PC-3 (cell line): Measurements from ENCODE around the gene METTL24. TPM values are rescaled to one million over a fixed set of nuclear protein-coding genes. Genes with fewer than 3 reads are reported as not detected.

Experiments used
- ATAC-seq: fragments of 200-7000 bp; cut with Tn5 transposase; 2 replicates; pipeline ENCODE4 v1.9.1; 2020; ENCODE audit warnings: mild to moderate bottlenecking, moderate library complexity
- BruUV-seq: library from RNA; stranded (reverse); fragments of 400-500 nt; replicated peaks from 2 replicates; lab custom pipeline; 2021; lab: Mats Ljungman, UMichigan
- CTCF ChIA-PET: fragments of 300-600 bp; sonication (Branson Sonifier 250); formaldehyde crosslinking; loops from one replicate; lab custom pipeline; 2022; ENCODE audit warnings: antibody characterized with exemption; lab: Charles Lee
- POLR2A ChIA-PET: fragments of 300-600 bp; sonication (Branson Sonifier 250); formaldehyde crosslinking; loops from one replicate; lab custom pipeline; 2022; ENCODE audit warnings: antibody characterized with exemption; ENCODE audit not compliant: unreplicated experiment; lab: Charles Lee
- DNase-seq: peaks from one replicate; pipeline ENCODE4 v3.0.0-alpha.2; 2015
- H2AFZ ChIP-seq: fragments of 300-600 bp; sonication (generic); 2 replicates; pipeline ENCODE4 v1.6.0; 2016; ENCODE audit warnings: antibody characterized with exemption, low read length
- H3F3A ChIP-seq: fragments of 300-600 bp; sonication (generic); one replicate; pipeline ENCODE4 v1.6.0; 2017; ENCODE audit warnings: antibody characterized with exemption, low read length, control low read depth, mild to moderate bottlenecking; ENCODE audit not compliant: unreplicated experiment
- H3K27ac ChIP-seq: fragments of 300-600 bp; sonication (generic); 2 replicates; pipeline ENCODE4 v1.5.1; 2016; ENCODE audit warnings: mild to moderate bottlenecking, low read length
- H3K27me3 ChIP-seq: fragments of 300-600 bp; sonication (generic); 2 replicates; pipeline ENCODE4 v1.6.1; 2016; ENCODE audit warnings: low read length, mixed read lengths
- H3K36me3 ChIP-seq: fragments of 300-600 bp; sonication (generic); 2 replicates; pipeline ENCODE4 v1.6.1; 2016; ENCODE audit warnings: low read depth, mixed run types, low read length, mixed read lengths
- H3K4me1 ChIP-seq: fragments of 300-600 bp; sonication (generic); 2 replicates; pipeline ENCODE4 v1.5.1; 2016; ENCODE audit warnings: low read length; ENCODE audit not compliant: insufficient read depth
- H3K4me2 ChIP-seq: fragments of 300-600 bp; sonication (generic); 2 replicates; pipeline ENCODE4 v1.6.0; 2016; ENCODE audit warnings: low read length
- H3K4me3 ChIP-seq: fragments of 300-600 bp; sonication (generic); 2 replicates; pipeline ENCODE4 v1.5.1; 2016; ENCODE audit warnings: mild to moderate bottlenecking, low read length, mixed read lengths
- H3K79me2 ChIP-seq: fragments of 300-600 bp; sonication (generic); 2 replicates; pipeline ENCODE4 v1.6.1; 2017; ENCODE audit warnings: low read length, mixed read lengths
- H3K9ac ChIP-seq: fragments of 300-600 bp; sonication (generic); 2 replicates; pipeline ENCODE4 v1.6.0; 2016; ENCODE audit warnings: mild to moderate bottlenecking, low read length
- H3K9me2 ChIP-seq: fragments of 300-600 bp; sonication (generic); replicated peaks from 2 replicates; pipeline ENCODE4 v1.6.1; 2016; ENCODE audit warnings: mixed run types, low read length, mixed read lengths
- H3K9me3 ChIP-seq: fragments of 300-600 bp; sonication (generic); 2 replicates; pipeline ENCODE4 v1.6.1; 2016; ENCODE audit warnings: low read length, mixed read lengths
- H4K20me1 ChIP-seq: fragments of 300-600 bp; sonication (generic); 2 replicates; pipeline ENCODE4 v1.6.1; 2016; ENCODE audit warnings: low read length, mixed read lengths
- CTCF ChIP-seq: fragments of 300-600 bp; sonication (generic); conservative IDR thresholded peaks from 2 replicates; pipeline ENCODE4 v1.5.1; 2017; ENCODE audit warnings: antibody characterized with exemption, low read depth, mild to moderate bottlenecking, low read length
- EZH2 ChIP-seq: fragments of 300-600 bp; sonication (generic); IDR thresholded peaks from one replicate; pipeline ENCODE4 v1.6.1; 2017; ENCODE audit warnings: antibody characterized with exemption, mild to moderate bottlenecking, low read length; ENCODE audit not compliant: unreplicated experiment
- EZH2phosphoT487 ChIP-seq: fragments of 300-600 bp; sonication (generic); IDR thresholded peaks from 2 replicates; pipeline ENCODE4 v1.6.1; 2018; ENCODE audit warnings: mild to moderate bottlenecking, antibody characterized with exemption, low read length, borderline replicate concordance
- intact Hi-C: fragments of 100-400 bp; cut with micrococcal nuclease; formaldehyde crosslinking; loops from 2 replicates; pipeline ENCODE4 v1.9.0; 2023
- total RNA-seq: library from RNA; depleted of rRNA; stranded (reverse); fragments of >200 nt; gene quantifications from 2 replicates; pipeline ENCODE4 v1.2.3, GENCODE V29; 2014

The METTL24 gene
- total RNA-seq, 1 experiment from 2014 or later, result not detected

- no TSS peak for BruUV-seq
- H3K9ac ChIP-seq, result no peak overlapping the region
- no peak overlapping the region for H3K4me2 ChIP-seq
- intact Hi-C loops, result loop anchor here (1.0 to 5.0 kb wide), 3 partner anchors 212 to 685 kb away; no protein-coding TSS in a partner anchor
- no peaks in the 10 kb centered on the region for H4K20me1 ChIP-seq
- H3K4me3 ChIP-seq, result no peak overlapping the region
- no peaks in the 10 kb centered on the region for H3K27me3 ChIP-seq
- ATAC-seq (peak; percentile 29; the same call in 1 of the 2 replicates), DNase-seq (no peak)
- no peaks in the 10 kb centered on the region for H3K9me2 ChIP-seq
- no peak for TF ChIP-seq EZH2
- no peak for TF ChIP-seq CTCF
- no peak for TF ChIP-seq EZH2phosphoT487
- ChIA-PET CTCF (no interaction called here), POLR2A (no interaction called here)
- no peaks in the 10 kb centered on the region for H3F3A ChIP-seq
- no peaks in the 10 kb centered on the region; the same call in 1 of the 2 replicates for H3K36me3 ChIP-seq
- no peak overlapping the region for H3K27ac ChIP-seq
- no peaks in the 10 kb centered on the region for H3K79me2 ChIP-seq
- no peaks in the 10 kb centered on the region for H3K9me3 ChIP-seq
- H2AFZ ChIP-seq, result no peak overlapping the region
- H3K4me1 ChIP-seq, result no peaks in the 10 kb centered on the region
Measured at GRCh38 chr6:110389689-110390382, 31.7 kb upstream of the METTL24 start.

GRCh38 chr6:110387986-110388385 lies 29.8 kb upstream of the METTL24 start:
- H3K9me2 ChIP-seq, result no peaks in the 10 kb centered on the region
- H4K20me1 ChIP-seq, result no peaks in the 10 kb centered on the region
- no peak overlapping the region for H2AFZ ChIP-seq
- H3K4me3 ChIP-seq, result no peak overlapping the region
- ChIA-PET POLR2A (no interaction called here), CTCF (no interaction called here)
- no peaks in the 10 kb centered on the region for H3K4me1 ChIP-seq
- no peak overlapping the region for H3K27ac ChIP-seq
- H3K9ac ChIP-seq, result no peak overlapping the region
- no peaks in the 10 kb centered on the region for H3K9me3 ChIP-seq
- DNase-seq, result no peak
- H3F3A ChIP-seq, result no peaks in the 10 kb centered on the region
- no peak for ATAC-seq
- BruUV-seq, result no TSS peak
- no peak overlapping the region for H3K4me2 ChIP-seq
- H3K36me3 ChIP-seq, result no peaks in the 10 kb centered on the region; the same call in 1 of the 2 replicates
- TF ChIP-seq EZH2 (no peak), CTCF (no peak)
- H3K79me2 ChIP-seq, result no peaks in the 10 kb centered on the region
- no peaks in the 10 kb centered on the region for H3K27me3 ChIP-seq
- intact Hi-C loops, result no loop called here

GRCh38 chr6:110385458-110385863 lies 27.3 kb upstream of the METTL24 start:
- intact Hi-C loops, result no loop called here
- TF ChIP-seq EZH2phosphoT487 (no peak), CTCF (no peak), EZH2 (no peak)
- no peak overlapping the region for H2AFZ ChIP-seq
- no peak overlapping the region for H3K4me2 ChIP-seq
- no peaks in the 10 kb centered on the region for H3K4me1 ChIP-seq
- no peaks in the 10 kb centered on the region for H3K27me3 ChIP-seq
- no peaks in the 10 kb centered on the region for H4K20me1 ChIP-seq
- H3K36me3 ChIP-seq, result no peaks in the 10 kb centered on the region
- no TSS peak for BruUV-seq
- no peaks in the 10 kb centered on the region for H3K79me2 ChIP-seq
- H3K4me3 ChIP-seq, result no peak overlapping the region
- DNase-seq (no peak), ATAC-seq (no peak)
- H3K9me3 ChIP-seq, result no peaks in the 10 kb centered on the region
- H3K9ac ChIP-seq, result no peak overlapping the region
- no peaks in the 10 kb centered on the region for H3F3A ChIP-seq
- CTCF ChIA-PET, result no interaction called here
- POLR2A ChIA-PET, result no interaction called here
- no peaks in the 10 kb centered on the region for H3K9me2 ChIP-seq
- no peak overlapping the region for H3K27ac ChIP-seq
